ELR (cell line): ENCODE results near the gene EFCAB8.
"Not testable (repeated sequence)": the region's sequence is repeated elsewhere in the genome, so short reads cannot be mapped to it uniquely, and the experiment has no call there.

Experiments used
- DNase-seq: peaks from one replicate; pipeline ENCODE4 v3.0.0-alpha.2; 2015; ENCODE audit warnings: low read depth

EFCAB8 gene

DNA sequence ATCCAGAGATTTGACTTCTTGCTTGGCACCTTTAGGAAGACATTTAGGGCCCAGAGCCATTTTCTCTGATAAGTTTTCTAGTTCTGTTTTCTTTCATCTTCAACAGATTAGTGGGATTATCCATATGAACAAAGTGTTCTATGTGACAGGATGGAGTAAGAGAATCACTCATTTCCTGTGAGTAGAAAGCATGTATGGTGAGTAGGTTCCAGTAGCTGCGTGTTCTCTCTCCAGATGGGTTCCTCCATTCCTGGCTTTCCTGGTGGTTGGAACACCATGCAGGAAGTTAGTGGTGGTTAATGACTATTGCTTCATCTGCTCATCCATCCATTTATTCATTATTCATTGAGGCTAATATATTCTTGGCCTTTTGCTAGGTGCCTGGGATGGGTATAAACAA is 54.0 kb downstream of the EFCAB8 start:
- peak; percentile 32 for DNase-seq

DNA sequence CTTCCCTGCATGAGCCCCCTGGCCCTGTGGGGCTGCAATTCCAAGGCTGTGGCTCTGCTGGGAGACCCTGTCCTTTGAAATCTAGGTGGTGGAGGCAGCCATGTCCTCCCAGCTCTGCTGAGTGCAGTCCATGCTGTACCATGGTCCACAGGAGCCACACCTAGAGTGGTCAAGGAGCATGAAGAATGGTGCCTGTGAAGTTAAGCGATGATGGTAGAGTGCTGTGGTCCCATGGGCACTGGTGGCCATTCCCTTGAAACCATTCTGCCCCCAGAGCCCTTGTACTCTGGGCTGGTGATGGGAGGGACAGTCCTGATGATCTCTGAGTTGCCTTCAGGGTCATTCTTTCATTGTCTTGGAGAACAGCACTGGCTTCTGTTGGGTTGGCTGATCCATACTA is 55.3 kb downstream of the EFCAB8 start:
- DNase-seq = no peak

DNA sequence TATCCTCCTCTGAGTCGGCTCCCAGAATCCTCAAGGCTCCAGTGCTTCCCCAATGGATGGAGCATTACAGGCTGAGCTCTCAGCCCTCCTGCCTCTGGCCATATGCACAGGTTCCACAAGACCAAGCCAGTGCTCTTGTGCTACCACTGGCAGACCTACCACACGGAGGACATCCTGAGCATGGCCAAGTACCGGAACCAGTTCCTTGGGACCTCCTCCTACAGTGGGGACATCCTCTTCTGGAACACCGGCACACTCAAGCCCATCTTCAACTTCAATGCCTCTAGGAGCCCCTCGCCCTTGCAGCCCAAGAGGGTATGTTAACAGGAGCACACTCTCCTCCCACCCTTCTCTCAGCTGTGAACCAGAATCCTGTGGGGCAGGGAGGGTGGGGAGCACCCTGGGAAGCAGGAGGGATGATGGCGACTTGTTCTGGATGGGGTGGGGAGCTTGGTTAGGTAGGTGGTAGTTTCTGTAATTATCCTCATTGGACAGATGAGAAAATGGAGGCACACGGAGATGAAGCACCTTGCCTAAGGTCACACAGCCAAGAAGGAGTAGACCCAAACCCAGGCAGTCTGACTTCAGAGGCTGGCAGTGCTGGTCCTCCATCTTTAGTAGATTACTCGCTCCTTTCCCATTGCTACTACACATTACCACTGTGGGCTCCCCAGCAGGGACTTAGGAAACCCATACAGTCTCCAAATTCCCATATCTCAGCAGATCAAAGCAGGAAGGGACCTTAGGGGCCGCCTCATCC is 58.6 kb downstream of the EFCAB8 start:
- DNase-seq = no peak

DNA sequence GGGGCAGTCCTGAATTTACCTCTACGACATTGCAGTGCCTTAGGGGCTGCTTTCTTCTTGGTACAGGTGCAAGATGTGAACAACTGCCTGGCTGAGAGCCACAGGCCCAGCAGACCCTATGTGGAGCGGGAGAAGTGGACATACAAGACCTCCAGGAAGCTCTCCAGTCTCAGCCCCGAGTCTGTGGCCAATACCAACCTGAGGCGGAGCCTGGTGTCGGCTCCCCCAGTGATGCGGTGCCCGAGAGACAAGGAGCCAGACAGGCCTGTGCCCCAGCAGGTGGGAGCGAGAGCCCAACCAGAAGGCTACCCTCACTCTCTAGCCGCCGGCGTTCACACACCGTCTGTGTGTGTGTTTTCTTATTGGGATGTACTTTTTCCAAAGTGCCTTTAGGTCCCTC is 59.6 kb downstream of the EFCAB8 start:
- no peak for DNase-seq

DNA sequence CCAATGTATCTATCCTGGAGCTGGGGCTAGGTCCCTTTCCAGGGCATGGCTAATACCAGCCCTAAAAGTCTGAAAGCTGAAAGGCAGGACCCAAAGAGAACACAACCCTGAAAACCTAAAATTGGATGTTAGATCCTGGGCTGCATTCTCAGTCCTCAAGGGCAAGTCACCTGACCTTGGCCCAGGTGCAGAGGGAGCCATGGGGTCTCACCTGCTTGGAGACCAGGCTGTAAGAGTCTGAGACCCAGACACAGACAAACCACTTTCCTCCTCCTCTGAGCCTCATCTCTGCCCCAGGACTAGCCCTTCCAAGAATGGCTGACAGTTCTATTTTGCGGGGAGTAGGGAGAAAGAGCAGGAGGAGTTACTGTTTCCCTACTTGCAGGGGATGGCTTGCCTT is 60.0 kb downstream of the EFCAB8 start:
- DNase-seq = no peak

DNA sequence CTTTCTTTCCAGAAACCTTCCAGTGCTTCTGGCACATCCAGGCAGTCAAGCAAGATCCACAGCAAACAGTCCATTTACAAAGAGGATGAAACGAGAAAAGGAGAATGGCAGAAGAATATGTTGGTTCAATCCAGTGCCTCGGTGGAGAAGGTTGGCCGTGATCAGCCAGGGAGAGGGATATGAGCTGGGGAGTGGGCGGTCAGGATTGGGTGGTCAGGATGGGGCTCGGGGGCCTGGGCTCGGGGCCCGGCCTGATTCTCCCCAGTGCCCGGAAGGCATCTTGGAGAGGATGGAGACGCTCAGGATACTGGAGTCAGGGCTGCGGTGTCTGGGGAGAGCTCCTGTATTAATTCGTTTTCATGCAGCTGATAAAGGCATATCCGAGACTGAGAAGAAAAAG is 61.3 kb downstream of the EFCAB8 start:
- no peak for DNase-seq

DNA sequence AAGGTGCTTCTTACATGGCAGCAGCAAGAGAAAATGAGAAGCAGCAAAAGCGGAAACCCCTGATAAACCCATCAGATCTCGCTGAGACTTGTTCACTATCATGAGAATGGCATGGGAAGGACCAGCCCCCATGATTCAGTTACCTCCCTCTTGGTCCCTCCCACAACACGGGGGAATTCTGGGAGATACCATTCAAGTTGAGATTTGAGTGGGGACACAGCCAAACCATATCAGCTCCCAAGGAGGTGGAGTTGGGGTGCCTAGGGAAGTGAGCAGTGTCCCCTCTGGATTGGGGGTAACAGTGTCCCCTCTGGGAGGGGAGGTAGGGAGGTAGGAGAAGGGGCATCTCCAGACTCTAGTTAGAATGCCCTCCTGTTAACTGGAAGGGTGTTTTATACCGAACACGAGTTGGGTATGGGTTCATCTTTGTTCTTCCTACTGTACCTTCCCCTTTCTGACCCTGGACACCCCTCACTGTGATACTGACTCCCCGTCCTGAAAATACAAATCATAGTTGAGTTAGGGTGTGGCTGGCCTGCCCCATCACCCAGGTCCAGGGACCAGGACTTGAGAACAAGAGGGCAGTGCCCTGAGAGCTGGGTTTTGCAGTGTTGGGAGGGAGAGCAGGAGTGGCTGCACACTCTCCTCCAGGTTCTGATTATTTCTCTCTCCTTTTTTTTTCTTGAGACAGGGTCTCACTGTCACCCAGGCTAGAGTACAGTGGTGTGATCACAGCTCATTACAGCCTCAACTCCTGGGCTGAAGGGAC is 62.0 kb downstream of the EFCAB8 start:
- no peak for DNase-seq

DNA sequence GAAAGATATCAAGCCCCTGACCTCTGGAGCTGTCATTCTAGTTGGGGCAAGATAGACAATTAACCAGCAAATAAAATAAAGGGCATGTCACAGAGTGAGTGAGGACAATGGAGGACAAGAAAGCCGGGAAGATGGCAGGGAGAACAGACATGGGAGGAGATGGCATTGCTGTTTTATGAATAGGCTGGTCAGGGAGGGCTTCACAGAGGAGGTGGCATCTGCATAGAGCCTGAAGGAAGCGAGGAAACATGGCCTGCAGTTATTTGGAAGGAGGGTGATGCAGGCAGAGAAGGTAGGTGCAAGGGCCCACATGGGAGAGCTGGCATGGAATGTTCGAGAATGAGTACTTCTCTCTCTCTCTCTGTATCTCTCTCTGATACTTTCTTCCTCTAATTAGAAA is 63.7 kb downstream of the EFCAB8 start:
- no peak for DNase-seq

DNA sequence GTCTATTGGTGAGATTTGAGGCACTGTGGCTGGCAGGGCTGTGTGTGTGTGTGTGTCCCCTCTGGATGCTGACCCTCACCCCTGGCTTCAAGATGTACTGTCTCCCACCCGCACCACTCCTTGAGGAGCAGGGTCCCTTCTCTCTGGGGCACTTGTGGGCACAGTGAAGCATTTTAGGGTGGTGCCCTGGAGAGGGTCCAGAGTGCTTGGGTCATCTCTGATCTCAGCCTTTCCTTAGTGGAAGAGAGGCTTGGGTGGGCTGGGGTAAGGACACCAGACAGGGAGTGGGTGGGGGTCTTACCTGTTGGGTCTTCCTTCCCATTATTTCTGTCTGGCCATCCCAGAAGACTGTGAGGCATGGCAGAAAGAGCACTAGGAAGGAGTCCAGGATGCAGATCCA is 66.1 kb downstream of the EFCAB8 start:
- no peak for DNase-seq

DNA sequence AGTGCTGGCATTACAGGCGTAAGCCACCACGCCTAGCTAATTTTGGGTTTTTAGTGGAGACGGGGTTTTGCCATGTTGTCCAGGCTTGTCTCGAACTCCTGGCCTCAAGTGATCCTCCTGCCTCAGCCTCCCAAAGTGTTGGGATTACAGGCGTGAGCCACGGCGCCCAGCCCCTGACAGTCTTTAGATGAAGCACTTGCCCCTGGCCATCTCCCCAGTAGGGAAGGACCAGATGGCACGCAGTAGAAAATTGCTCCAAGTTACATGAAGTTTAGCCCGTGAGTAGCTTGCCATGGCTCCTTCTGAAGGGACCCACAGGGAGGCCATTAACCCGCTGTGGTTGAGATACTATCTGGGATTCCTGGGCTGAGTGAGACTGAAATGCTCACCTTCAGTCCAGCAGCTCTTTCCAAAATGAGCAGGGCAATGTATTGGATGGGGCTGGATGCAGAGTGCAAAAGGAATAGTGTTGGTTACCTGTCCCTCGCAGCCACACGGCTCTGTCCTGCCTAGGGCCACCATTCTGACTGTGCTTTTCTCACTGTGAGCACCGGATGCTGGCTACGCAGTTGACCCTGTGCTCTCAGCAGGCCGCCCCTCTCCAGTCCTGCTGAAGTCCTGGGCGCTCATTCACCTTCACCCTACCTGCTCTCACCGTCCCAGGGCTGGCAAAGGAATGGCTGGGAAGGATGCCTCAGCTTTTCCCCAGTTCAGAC is 66.9 kb downstream of the EFCAB8 start:
- no peak for DNase-seq

DNA sequence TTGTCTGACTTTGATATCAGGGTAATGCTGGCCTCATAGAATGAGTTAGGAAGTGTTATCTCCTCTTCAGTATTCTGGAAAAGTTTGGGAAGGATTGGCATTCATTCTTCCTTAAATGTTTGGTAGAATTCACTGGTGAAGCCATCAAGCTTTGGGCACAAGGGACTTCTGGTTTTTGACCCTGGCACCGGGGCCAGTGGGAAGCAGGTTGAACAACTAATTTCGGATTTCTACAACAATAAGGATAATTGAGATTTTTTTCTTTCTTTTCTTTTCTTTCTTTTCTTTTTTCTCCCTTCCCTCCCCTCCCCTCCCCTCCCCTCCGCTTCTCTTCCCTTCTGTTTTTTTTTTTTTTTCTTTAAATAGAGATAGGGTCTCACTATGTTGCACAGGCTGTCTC is 70.4 kb downstream of the EFCAB8 start:
- no peak for DNase-seq

DNA sequence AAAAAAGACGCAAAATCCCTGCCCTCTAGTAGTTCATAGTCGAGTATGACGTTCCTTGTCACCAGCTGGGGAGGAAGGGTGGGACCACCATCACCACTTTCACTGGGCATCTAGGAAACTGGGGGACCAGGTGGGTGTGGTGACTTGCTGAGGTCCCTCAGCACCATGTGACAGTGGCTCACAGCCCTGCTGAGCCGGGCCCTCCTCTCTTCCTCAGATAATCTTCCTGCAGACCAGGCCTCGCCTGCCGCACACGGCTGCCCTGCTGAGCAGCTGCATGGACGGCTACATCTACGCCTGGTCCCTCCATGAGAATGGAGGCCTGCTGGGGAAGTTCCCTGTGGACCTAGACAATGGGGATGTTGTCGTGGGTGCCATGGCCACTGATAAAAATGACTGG is 71.5 kb downstream of the EFCAB8 start:
- no peak for DNase-seq

DNA sequence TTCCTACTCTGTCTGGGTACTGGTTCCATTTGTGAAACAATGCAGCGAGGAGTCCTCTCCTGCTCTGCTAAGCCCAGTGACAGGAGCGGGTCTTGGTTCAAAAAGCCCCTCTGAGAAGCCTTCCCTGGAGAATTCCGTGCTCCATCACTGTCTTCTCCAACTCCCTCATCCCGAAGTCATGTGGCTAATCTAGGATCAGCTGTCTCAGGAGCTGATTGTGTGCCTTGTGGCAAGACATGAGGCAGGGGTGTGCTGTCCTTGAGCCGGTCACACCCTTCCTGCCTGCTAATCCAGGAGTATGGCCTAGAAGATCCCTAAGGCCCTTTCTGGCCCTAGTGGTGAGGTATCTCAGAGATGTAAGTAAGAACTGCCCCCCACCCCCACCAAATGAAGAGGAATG is 72.0 kb downstream of the EFCAB8 start:
- no peak for DNase-seq

DNA sequence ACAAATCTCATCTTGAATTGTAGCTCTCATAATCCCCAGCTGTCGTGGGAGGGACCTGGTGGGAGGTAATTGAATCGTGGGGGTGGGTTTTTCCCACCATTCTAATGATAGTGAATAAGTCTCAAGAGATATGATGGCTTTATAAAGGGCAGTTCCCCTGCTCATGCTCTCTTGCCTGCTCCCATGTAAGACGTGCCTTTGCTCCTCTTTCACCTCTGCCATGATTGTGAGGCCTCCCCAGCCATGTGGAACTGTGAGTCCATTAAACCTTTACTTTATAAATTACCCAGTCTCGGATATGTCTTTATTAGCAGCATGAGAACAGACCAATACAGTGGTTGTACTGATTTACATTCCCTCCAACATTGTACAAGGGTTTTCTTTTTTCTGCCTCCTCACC is 75.9 kb downstream of the EFCAB8 start:
- no peak for DNase-seq

DNA sequence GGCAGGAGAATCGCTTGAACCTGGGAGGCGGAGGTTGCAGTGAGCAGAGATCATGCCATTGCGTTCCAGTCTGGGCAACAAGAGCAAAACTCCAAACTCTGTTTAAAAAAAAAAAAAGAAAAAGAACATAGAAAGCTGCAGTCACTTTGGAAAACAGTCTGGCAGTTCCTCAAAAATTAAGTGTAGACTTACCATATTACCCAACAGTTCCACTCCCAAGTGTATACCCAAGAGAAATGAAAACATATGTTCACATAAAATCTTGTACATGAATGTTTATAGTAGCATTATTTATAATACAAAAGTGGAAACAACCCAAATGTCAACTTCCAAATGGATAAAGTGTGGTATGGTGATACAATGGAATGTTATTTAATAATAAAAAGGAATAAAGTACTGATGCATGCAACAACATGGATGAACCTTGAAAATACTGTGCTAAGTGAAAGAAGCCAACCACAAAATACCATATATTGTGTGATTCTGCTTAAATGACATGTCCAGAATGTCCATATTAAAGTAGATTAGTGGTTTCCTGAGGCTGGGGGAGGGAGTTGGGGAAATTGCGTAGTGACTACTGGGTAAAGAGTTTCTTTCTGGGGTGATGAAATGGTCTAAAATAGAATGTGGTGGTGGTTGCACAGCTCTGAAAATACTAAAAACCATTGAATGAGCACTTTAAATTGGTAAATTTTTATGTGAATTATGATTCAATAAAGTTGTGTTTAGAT is 82.6 kb downstream of the EFCAB8 start:
- no peak for DNase-seq

DNA sequence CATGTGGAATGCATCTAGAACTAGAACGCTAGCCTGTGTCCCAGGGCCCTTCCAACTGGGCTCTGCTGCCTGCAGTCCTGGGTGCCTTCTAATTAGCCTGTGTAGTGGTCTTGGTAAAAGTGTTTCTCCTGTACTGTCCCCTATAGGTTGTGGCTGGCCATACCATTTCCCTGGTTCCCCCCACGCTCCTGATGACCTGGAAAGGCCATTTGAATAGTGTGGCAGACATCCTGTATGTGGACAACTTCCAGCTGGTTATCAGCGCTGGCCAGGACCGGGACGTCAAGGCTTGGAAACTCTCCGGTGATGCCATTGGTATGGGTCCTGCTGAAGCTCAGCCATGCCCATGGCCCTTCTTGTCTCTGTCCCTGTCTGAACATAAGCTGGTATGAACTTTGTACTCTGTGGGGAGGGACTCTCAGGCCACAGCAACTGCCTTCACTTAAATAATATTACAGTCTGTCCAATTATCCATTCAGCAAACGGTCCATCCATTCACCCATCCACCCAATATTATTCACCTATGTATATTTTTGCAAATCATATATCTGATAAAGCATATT is 84.8 kb downstream of the EFCAB8 start:
- DNase-seq = no peak

DNA sequence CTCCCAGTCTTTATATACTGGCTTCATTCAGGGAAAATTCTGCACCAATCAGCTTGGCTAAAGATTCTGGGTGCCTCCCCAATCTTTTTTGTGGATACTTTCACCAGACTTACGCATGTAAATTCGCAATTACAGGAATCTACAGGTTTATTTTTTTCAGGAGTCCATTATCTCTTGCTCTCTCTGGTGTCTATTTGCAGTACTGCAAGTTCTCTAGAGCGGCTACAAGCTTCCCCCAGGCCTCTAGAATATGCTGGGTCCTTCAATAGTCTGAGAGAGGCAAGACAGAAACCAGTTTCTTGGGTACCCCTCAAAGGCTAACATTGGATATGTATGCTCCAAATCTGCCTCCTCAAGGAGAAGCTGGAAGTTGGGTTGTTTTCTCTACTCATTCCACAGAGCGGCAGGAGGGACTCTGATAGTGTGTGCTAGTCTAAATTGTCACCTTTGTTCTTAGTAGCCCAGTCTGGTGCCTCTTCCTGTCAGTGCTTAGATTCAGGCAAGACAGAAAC is 87.0 kb downstream of the EFCAB8 start:
- peak; percentile 65 for DNase-seq

DNA sequence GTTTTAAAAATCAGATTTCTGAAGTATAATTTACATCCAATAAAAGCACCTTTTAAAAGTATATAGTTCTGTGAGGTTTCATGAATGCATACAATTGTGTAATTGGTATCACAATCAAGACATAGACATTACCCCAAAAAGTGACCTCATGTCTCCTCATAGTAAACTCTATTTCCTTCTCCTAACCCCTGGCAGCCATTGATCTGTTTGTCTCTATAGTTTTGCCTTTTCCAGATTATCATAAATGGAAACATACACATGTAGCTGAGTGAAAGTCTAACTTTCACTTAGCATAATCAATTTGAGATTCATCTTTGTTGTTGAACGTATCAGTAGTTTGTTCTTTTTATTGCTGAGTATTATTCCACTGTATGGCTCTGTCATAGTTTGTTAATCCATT is 87.9 kb downstream of the EFCAB8 start:
- no peak for DNase-seq

DNA sequence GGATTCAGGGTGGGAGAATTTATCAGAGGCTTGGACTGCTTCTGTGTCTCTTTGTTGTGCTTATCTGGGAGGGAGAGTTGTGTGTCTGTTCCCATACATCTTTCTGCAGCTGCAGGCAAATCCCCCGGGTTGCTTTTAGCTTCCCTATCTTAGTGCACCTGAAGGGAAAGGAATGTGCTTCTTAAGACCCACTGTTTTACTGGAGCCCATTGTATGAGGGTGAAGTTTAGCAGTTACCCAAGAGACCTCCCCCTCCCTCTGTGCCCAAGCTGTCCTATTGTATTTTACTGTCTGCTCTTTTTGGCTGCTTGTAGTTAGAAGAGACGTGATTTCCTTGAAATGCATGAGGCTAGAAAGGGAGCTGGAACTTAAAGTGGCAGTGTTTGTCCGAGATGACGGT is 91.8 kb downstream of the EFCAB8 start:
- not testable (repeated sequence) for DNase-seq

DNA sequence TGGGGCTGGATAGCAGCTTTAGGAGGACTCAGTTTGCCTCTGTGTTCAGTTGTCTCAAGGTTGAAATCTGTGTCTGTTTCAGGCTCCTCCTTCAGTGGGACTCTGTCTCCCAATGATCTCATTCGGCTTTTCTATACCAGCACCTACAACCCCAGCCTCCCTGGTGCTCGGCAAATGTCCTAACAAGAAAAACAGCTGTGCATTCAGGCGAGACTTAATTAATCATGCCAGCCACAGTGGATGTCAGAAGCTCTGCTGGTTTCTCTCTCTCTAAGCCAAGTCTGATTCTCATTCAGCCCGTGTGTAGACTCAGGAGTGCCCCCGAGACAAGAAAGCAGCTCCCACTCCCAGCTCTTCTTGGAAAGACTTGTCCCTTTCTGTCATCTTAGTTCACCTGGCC is 98.7 kb downstream of the EFCAB8 start:
- no peak for DNase-seq

DNA sequence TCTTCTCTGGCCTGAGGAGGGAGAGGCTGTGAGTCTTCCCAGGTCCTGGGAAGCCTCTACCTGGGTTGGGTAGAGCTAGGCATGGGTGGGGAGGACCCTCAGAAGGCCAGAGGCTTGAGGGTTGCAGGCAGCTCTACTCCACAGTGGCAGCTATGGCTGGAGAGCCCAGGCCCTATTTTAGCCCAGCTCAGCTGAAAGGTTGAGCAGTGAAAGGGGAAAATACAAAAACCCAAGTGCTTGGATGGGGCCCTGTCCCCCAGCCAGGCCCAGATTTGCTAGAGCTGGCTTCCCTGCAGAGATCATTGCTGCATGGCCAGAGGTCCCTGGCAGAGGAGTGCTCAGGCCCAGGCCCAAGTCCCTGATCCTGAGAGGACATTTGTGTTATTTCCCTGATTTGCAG is 99.9 kb downstream of the EFCAB8 start:
- no peak for DNase-seq
